Neuron (in vitro differentiated cells): Measurements from ENCODE around the gene WFDC8.
A peak's percentile ranks its signal among the peaks of the same experiment; 100 is the strongest.
"Not testable (repeated sequence)": the region's sequence is repeated elsewhere in the genome, so short reads cannot be mapped to it uniquely, and the experiment has no call there.

Source experiments
- H2AFZ ChIP-seq: one replicate; pipeline ENCODE4 v1.6.1; 2013; ENCODE audit warnings: low read depth, mild to moderate bottlenecking, inconsistent platforms, low read length, moderate library complexity
- H3K27me3 ChIP-seq: one replicate; pipeline ENCODE4 v1.6.1; 2013; ENCODE audit warnings: low read length; ENCODE audit not compliant: insufficient read depth
- H3K36me3 ChIP-seq: one replicate; pipeline ENCODE4 v1.6.1; 2013; ENCODE audit warnings: low read length; ENCODE audit not compliant: insufficient read depth
- H3K4me1 ChIP-seq: one replicate; pipeline ENCODE4 v1.6.1; 2013; ENCODE audit warnings: low read length; ENCODE audit not compliant: insufficient read depth
- H3K4me3 ChIP-seq: 2 replicates; pipeline ENCODE4 v1.5.1; 2013; ENCODE audit warnings: mild to moderate bottlenecking, low read length, moderate library complexity
- H3K9me3 ChIP-seq: one replicate; pipeline ENCODE4 v1.6.1; 2013; ENCODE audit warnings: low read length

WFDC8 gene

GRCh38 chr20:45583502-45583901 lies 4.4 kb upstream of the WFDC8 start:
- H3K4me3 ChIP-seq: no peak overlapping the region

GRCh38 chr20:45581702-45582101 lies 2.6 kb upstream of the WFDC8 start:
- H3K4me1 ChIP-seq: peaks cover 23% of the 10 kb centered on the region
- H2AFZ ChIP-seq: no peak overlapping the region
- H3K4me3 ChIP-seq: no peak overlapping the region
- H3K9me3 ChIP-seq: no peaks in the 10 kb centered on the region
- H3K27me3 ChIP-seq: no peaks in the 10 kb centered on the region
- H3K36me3 ChIP-seq: no peaks in the 10 kb centered on the region

More at GRCh38 chr20:45583502-45583901, 4.4 kb upstream of the WFDC8 start:
- H3K9me3 ChIP-seq: no peaks in the 10 kb centered on the region
- H3K27me3 ChIP-seq: no peaks in the 10 kb centered on the region
- no peaks in the 10 kb centered on the region for H3K36me3 ChIP-seq
- peaks cover 8% of the 10 kb centered on the region for H3K4me1 ChIP-seq
- no peak overlapping the region for H2AFZ ChIP-seq

GRCh38 chr20:45578231-45578630 lies 853 bp downstream of the WFDC8 start:
- Histone ChIP-seq H3K36me3 (no peaks in the 10 kb centered on the region), H2AFZ (no peak overlapping the region), H3K27me3 (no peaks in the 10 kb centered on the region), H3K9me3 (no peaks in the 10 kb centered on the region), H3K4me1 (peaks cover 24% of the 10 kb centered on the region), H3K4me3 (peak overlapping the region; percentile 8)

GRCh38 chr20:45576995-45577394 lies 2.1 kb downstream of the WFDC8 start:
- no peaks in the 10 kb centered on the region for H3K27me3 ChIP-seq
- H3K9me3 ChIP-seq: no peaks in the 10 kb centered on the region
- H3K36me3 ChIP-seq: no peaks in the 10 kb centered on the region
- no peak overlapping the region for H3K4me3 ChIP-seq
- H3K4me1 ChIP-seq: peaks cover 24% of the 10 kb centered on the region
- H2AFZ ChIP-seq: peak overlapping the region; percentile 43

- Histone ChIP-seq H3K27me3 (no peaks in the 10 kb centered on the region), H2AFZ (no peak overlapping the region), H3K36me3 (no peaks in the 10 kb centered on the region), H3K4me1 (peaks cover 24% of the 10 kb centered on the region), H3K4me3 (no peak overlapping the region), H3K9me3 (no peaks in the 10 kb centered on the region)
Observed at GRCh38 chr20:45575931-45576330, 3.2 kb downstream of the WFDC8 start.

- not testable (repeated sequence) for H3K4me3 ChIP-seq, H2AFZ ChIP-seq, H3K9me3 ChIP-seq, H3K36me3 ChIP-seq, H3K4me1 ChIP-seq, H3K27me3 ChIP-seq
Observed at GRCh38 chr20:45569650-45570049, 9.4 kb downstream of the WFDC8 start.

- H2AFZ ChIP-seq: no peak overlapping the region
- peaks cover 11% of the 10 kb centered on the region for H3K27me3 ChIP-seq
- H3K4me1 ChIP-seq: no peaks in the 10 kb centered on the region
- peaks cover 1% of the 10 kb centered on the region for H3K9me3 ChIP-seq
- no peaks in the 10 kb centered on the region for H3K36me3 ChIP-seq
- H3K4me3 ChIP-seq: no peak overlapping the region
Observed at GRCh38 chr20:45564760-45565276, 14.3 kb downstream of the WFDC8 start.

GRCh38 chr20:45555198-45555597 lies 23.9 kb downstream of the WFDC8 start:
- Histone ChIP-seq H2AFZ (no peak overlapping the region), H3K4me3 (no peak overlapping the region), H3K4me1 (no peaks in the 10 kb centered on the region), H3K36me3 (no peaks in the 10 kb centered on the region), H3K27me3 (no peaks in the 10 kb centered on the region), H3K9me3 (no peaks in the 10 kb centered on the region)

- H3K9me3 ChIP-seq: no peaks in the 10 kb centered on the region
Observed at GRCh38 chr20:45552456-45552855, 26.6 kb downstream of the WFDC8 start.

GRCh38 chr20:45550765-45551164 lies 28.3 kb downstream of the WFDC8 start:
- H3K4me1 ChIP-seq: no peaks in the 10 kb centered on the region
- no peaks in the 10 kb centered on the region for H3K36me3 ChIP-seq
- no peaks in the 10 kb centered on the region for H3K9me3 ChIP-seq
- peaks cover 7% of the 10 kb centered on the region for H3K27me3 ChIP-seq
- no peak overlapping the region for H3K4me3 ChIP-seq
- H2AFZ ChIP-seq: no peak overlapping the region

More at GRCh38 chr20:45552456-45552855, 26.6 kb downstream of the WFDC8 start:
- Histone ChIP-seq H3K27me3 (peaks cover 4% of the 10 kb centered on the region), H2AFZ (no peak overlapping the region), H3K36me3 (no peaks in the 10 kb centered on the region), H3K4me1 (no peaks in the 10 kb centered on the region), H3K4me3 (no peak overlapping the region)

GRCh38 chr20:45548410-45548809 lies 30.7 kb downstream of the WFDC8 start:
- H3K4me3 ChIP-seq: no peak overlapping the region
- no peaks in the 10 kb centered on the region for H3K4me1 ChIP-seq
- peaks cover 7% of the 10 kb centered on the region for H3K27me3 ChIP-seq
- H3K36me3 ChIP-seq: no peaks in the 10 kb centered on the region
- no peak overlapping the region for H2AFZ ChIP-seq
- no peaks in the 10 kb centered on the region for H3K9me3 ChIP-seq

- Histone ChIP-seq H2AFZ (no peak within 1 kb of the TSS), H3K9me3 (no peaks in the 10 kb centered on the region), H3K4me1 (no peaks in the 10 kb centered on the region), H3K36me3 (no peaks in the 10 kb centered on the region), H3K4me3 (no peak within 1 kb of the TSS), H3K27me3 (peaks cover 7% of the 10 kb centered on the region)
Observed at GRCh38 chr20:45547206-45547770, 31.8 kb downstream of the WFDC8 start, which contains the start of gene EPPIN. Gene EPPIN (minus strand): TSS chr20:45547401. CDS start chr20:45547357, 44 bp downstream.

- Histone ChIP-seq H3K27me3 (peaks cover 7% of the 10 kb centered on the region), H3K4me3 (no peak overlapping the region), H3K9me3 (no peaks in the 10 kb centered on the region), H3K4me1 (no peaks in the 10 kb centered on the region), H3K36me3 (no peaks in the 10 kb centered on the region), H2AFZ (no peak overlapping the region)
Observed at GRCh38 chr20:45545754-45546453, 33.2 kb downstream of the WFDC8 start.
